Measurements from ENCODE around the gene CLEC4M. TPM values are rescaled to one million over a fixed set of nuclear protein-coding genes. Genes with fewer than 3 reads are reported as not detected.
"Not testable (repeated sequence)": the region's sequence is repeated elsewhere in the genome, so short reads cannot be mapped to it uniquely, and the experiment has no call there.

Gene CLEC4M
- total RNA-seq, 1 donor from 2014 or later = 0.64 TPM

DNA sequence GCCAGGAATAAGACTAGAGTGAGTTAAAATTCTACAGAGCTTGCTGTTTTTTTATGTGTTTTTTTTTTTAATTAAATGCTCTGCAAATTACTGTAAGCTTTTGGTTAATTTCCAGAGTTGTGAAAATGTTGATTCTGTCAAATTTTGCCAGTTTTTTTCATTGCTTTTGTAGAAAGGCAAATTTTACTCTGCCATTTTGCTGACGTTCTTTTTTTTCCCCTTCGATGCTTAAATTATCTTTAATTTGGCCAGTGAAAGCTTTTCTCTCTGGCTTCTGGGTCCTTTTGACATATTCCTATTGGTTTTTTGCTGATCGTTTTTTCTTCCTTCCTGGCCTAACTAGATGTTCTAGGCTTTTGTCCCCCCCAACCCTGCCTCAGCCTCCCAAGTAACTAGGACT lies 43.2 kb downstream of the CLEC4M start:
- no peak for DNase-seq (ENCODE audit: extremely low read depth, low read depth, low spot score)

DNA sequence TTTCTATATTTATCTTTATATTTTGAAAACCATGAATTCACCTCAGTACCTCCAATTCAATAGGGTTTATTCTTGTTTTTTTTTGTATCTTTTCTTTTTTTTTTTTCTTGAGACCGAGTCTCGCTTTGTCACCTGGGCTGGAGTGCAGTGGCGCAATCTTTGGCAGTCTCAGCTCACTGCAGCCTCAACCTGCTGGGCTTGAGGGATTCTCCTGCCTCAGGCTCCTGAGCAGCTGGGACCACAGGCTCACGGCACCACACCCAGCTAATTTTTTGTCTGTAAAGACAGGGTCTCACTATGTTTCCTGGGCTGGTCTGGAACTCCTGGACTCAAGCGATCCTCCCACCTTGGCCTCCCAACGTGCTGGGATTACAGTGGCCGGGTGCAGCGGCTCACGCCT lies 43.8 kb downstream of the CLEC4M start:
- no peak for DNase-seq (ENCODE audit: extremely low read depth, low read depth, low spot score)

DNA sequence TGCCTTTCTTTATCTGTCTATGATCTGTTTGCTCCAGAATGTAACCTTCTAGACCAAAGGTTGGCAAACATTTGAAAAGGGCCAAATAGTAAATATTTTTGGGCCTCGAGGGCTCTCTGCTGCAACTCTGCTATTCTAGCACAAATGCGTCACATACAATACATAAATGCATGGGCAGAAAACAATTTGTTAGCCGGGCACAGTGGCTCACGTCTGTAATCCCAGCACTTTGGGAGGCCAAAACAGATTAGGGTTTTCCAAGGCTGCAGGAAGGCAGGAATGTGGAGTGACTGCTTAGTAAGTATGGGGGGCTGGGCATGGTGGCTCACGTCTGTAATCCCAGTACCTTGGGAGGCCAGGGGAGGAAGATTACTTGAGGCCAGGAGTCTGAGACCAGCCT lies 45.1 kb downstream of the CLEC4M start:
- DNase-seq (ENCODE audit: extremely low read depth, low read depth, low spot score) = no peak

DNA sequence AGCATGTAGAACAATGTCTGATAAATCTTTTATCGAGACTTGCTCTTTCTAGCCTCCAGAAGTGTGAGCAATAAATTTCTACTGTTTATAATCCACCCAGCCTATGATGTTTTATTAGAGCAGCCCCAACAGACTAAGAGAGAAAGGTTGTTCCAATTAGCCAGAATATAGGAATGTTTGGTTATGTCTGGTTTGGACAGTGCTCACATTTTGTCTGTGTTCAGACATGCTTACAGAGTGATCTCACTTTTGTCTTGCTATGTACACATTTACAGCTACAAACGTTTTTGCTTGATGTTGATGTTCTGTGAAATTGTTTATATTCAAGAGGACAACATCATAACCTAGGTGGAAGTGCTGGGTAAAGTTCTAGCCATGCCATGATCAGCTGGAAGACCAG lies 48.9 kb downstream of the CLEC4M start:
- no peak for DNase-seq (ENCODE audit: extremely low read depth, low read depth, low spot score)

DNA sequence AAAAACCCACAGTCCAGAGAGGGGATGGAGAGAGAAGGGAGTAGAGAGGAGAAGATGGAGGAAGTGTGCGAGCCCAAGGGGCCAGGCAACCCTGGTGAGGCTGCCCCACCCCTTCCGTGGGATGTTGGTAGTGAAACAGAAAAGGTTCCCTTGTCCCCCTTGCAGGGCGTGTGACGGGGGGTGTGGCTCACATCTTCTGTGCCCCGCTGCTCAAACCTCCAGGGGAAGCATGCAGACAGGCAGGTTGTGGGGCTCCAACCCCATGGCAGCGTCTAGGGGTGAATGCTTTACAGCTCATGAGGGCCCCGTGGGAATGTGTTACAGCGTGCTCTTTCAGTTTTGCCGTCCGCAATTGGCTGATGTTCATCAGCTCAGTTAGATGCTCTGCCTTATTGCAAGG lies 52.3 kb downstream of the CLEC4M start:
- DNase-seq (ENCODE audit: extremely low read depth, low read depth, low spot score) = no peak

DNA sequence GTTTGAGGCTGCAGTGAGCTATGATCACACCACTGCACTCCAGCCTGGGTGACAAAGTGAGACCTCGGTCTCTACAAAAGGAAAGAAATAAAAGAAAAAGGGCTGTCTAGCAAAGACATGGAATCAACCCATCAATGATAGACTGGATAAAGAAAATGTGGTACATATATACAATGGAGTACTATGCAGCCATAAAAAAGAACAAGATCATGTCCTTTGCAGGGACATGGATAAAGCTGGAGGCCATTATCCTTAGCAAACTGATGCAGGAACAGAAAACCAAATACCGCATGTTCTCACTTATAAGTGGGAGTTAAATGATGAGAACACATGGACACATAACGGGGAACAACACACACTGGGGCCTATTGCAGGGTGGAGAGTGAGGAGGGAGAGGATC lies 53.0 kb downstream of the CLEC4M start:
- not testable (repeated sequence) for DNase-seq (ENCODE audit: extremely low read depth, low read depth, low spot score)

DNA sequence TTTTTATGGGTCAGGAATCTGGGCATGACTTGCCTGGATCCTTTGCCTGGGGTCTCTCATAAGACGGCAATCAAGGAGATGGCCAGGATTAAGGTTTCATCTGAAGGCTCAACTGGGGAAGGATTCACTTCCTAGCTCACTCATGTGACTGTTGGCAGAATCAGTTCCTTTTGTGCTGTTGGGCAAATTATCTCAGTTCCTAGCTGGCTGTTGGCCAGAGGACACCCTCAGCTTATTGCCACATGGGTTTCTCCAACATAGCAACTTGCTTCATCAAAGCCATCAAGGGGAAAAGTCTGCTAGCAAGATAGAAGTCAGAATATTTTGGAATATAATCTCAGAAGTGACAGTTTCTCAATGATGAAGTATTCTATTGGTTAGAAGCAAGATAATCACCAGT lies 54.8 kb downstream of the CLEC4M start:
- DNase-seq (ENCODE audit: extremely low read depth, low read depth, low spot score) = no peak

DNA sequence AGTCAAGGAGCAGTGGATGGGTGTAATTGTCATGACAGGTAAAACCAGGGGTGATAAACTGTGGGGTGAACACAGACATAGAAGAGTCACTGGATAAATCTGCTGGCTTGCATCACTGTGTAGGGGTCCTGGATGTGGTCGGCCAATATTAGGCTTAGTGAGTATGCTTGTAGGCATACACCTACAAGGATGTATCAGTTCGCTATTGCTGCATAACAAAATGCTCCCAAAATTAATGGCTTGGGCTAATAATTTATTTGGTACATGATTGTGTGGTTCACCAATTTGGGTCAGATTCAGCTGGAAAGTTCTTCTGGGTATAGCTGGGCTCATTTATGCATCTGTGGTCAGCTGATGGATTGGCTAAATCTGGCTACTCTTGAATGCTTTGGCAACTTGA lies 55.8 kb downstream of the CLEC4M start:
- no peak for DNase-seq (ENCODE audit: extremely low read depth, low read depth, low spot score)

Other genes starting within 250 kb of the CLEC4M start
- gene ZNF358, start 247.1 kb upstream of the CLEC4M start, total RNA-seq = 56.9 and 70.4 TPM in 2 replicates
- gene MCOLN1, start 240.6 kb upstream of the CLEC4M start, total RNA-seq = 10.6 and 25.2 TPM in 2 replicates
- gene PNPLA6, start 227.5 kb upstream of the CLEC4M start, total RNA-seq = 176 and 230 TPM in 2 replicates
- gene CAMSAP3, start 167.4 kb upstream of the CLEC4M start, total RNA-seq = 0.41 and 0.82 TPM in 2 replicates
- gene XAB2, start 133.7 kb upstream of the CLEC4M start, total RNA-seq = 40.5 and 46.3 TPM in 2 replicates
- 32.3 and 37.1 TPM in 2 replicates for gene PET100, start 133.4 kb upstream of the CLEC4M start, total RNA-seq
- gene PCP2, start 129.5 kb upstream of the CLEC4M start, total RNA-seq = not detected in 2 replicates
- gene STXBP2, start 126.1 kb upstream of the CLEC4M start, total RNA-seq = 33.4 and 47.7 TPM in 2 replicates
- not detected in 2 replicates for gene RETN, start 94.2 kb upstream of the CLEC4M start, total RNA-seq
- not detected in 2 replicates for gene MCEMP1, start 86.2 kb upstream of the CLEC4M start, total RNA-seq
- gene TRAPPC5, start 82.4 kb upstream of the CLEC4M start, total RNA-seq = 132 and 170 TPM in 2 replicates
- gene FCER2, start 61.1 kb upstream of the CLEC4M start, total RNA-seq = not detected in 2 replicates
- gene CLEC4G, start 31.1 kb upstream of the CLEC4M start, total RNA-seq = not detected in 2 replicates
- gene CD209, start 15.7 kb upstream of the CLEC4M start, total RNA-seq = not detected in 2 replicates
- 27.1 and 32.1 TPM in 2 replicates for gene EVI5L, start 67.0 kb downstream of the CLEC4M start, total RNA-seq
- not detected in 2 replicates for gene PRR36, start 111.1 kb downstream of the CLEC4M start, total RNA-seq
- gene LRRC8E, start 125.3 kb downstream of the CLEC4M start, total RNA-seq = 2.8 and 3.0 TPM in 2 replicates
- gene MAP2K7, start 140.6 kb downstream of the CLEC4M start, total RNA-seq = 10.6 and 16.5 TPM in 2 replicates
- gene TGFBR3L, start 151.6 kb downstream of the CLEC4M start, total RNA-seq = 0.76 and 1.7 TPM in 2 replicates
- 32.6 and 37.7 TPM in 2 replicates for gene SNAPC2, start 157.1 kb downstream of the CLEC4M start, total RNA-seq
- 47.1 and 50.5 TPM in 2 replicates for gene CTXN1, start 162.9 kb downstream of the CLEC4M start, total RNA-seq
- gene TIMM44, start 180.4 kb downstream of the CLEC4M start, total RNA-seq = 58.4 and 63.6 TPM in 2 replicates
- 57.1 and 76.3 TPM in 2 replicates for gene ELAVL1, start 242.4 kb downstream of the CLEC4M start, total RNA-seq

All from glomerular endothelial cell (primary cell).